Measurements from ENCODE around the gene TBCD. TPM values are rescaled to one million over a fixed set of nuclear protein-coding genes. Genes with fewer than 3 reads are reported as not detected.

Gene TBCD
- polyA plus RNA-seq, 3 donors = 54.0 to 58.6 (median 58.1) TPM

DNA sequence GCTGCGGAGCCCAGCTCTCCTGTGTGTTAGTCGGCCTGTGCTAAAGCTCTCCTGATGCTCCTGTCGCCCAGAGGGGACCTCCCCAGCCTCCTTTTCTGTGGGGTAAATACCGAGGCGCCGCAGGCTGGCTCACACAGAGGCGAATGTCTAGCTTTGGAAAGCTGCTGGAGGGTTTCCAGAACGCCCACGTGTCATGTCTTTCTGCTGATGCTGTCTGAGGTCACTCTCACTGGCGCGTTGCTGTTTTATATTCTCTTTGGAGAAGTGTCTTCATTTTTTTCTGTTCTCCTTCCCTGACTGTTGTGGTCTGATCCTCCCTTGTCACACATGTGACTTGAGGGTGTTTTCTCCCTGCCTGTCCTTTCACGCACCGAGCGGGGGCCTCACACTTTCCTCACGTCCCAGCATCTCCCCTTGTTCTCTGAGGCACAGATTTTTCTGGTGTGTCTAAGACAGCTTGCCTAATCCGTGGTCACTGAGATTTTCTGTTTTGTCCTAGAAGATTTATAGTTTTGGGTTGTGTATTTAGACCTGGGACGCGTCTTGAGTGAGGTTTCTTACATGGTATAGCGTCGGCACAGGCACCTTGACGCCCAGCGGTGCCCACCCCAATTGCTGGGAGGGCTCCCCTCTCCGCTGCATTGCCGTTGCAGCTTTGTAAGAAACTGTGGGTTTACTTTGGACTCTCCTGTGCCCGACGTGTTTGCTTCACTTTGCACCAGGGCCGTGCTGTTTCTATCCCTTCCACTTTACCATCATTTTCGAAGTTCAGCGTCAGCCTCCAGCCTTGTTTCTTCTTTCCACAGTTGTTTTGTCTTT lies 180.0 kb downstream of the TBCD start:
- DNase-seq (ENCODE audit: low read depth in 3 of 3, low spot score in 2 of 3) = no peak

DNA sequence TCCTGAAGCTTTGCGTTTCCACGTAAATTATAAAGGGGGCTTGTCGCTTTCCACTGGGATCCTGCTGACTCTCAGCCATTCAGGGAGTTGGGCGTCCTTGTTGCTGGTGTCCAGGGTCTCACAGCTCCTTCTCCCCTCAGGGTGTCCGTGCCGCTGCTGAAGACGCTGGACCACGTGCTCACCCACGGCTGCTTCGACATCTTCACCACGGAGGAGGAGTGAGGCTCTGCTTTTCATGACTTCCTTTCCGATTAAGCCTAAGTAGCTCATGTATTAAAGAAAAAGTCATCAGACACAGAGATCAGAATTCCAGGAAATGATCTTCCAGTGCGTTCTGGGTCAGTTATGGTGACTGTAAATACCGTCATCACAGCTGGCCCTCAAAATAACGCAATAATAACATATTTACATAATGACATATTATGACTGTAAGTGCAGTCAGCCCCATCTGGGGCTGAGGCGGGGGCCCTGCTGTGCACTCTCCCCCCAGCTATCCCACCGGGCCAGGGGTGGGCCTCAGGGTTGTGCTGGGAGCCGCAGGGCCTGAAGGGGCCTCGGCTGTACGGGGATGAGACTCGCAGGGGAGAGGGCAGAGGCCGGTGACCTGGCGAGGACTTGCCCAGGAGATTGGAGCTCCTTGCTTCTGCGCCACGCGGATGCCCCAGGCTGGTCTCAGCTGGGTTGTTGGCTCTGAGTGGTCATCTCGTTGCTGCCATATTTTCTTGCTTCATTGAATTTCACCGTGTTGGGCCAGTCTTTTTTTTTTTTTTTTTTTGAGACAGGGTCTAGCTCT lies 180.8 kb downstream of the TBCD start:
- DNase-seq (ENCODE audit: low read depth in 3 of 3, low spot score in 2 of 3) = no peak

DNA sequence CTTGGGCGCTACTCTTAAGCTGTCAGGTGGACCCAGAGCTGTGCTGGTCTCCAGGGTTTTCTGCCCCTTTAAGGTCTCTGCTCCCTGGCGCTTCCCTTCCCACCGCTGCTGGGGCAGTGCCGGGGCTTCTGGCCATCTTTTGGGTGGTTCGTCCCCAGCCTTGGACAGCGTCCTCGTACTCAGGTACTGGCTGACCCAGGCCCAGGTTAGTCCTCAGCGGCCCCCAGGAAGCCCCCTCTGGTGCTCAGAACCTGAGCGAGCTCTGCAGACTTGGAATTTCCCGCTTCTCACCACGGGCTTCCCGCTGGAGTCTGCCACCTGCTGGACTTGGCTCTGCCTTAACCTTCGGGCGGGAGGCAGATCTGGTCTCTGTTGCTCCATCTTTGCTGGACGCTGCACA lies 182.0 kb downstream of the TBCD start:
- no peak for DNase-seq (ENCODE audit: low read depth in 3 of 3, low spot score in 2 of 3)

DNA sequence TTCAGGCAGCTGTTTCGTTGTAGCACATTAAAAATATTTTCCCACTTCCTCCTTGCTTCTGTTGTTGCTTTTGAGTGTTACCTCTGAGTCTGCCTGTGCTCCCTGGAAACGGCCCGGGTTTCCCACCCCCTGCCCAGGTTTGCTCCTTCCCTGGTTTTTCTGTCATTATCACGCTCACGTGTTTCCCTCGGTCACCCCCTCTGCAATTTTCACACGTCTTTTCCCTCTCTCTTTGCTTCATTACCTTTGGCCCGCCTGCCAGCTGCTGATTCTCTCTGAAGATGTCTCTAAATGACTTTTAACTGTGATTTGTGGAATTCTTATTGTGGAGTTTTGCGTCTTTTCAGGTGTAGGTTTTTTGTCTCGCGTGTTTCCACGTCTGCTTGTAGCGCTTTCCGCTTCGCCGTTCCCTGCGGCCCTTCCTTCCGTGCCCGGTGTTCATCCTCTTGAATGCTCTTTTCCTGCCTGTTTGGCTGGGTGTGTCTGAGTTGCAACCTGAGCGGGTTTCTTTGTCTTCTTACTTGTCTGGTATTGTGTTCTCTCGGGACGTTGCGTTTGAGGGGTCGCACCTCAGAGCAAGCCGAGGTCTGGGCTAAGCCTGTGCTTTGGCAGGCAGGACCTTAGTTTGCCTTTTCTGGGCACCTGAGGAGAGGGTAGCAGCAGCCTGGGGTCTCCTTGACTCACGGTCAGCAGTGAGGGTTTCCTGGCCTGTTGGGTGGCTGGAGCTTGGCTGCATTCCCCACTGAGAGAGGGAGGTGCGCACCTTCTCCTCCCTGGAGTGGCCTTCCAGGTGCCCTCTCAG lies 184.3 kb downstream of the TBCD start:
- DNase-seq (ENCODE audit: low read depth in 3 of 3, low spot score in 2 of 3) = no peak

DNA sequence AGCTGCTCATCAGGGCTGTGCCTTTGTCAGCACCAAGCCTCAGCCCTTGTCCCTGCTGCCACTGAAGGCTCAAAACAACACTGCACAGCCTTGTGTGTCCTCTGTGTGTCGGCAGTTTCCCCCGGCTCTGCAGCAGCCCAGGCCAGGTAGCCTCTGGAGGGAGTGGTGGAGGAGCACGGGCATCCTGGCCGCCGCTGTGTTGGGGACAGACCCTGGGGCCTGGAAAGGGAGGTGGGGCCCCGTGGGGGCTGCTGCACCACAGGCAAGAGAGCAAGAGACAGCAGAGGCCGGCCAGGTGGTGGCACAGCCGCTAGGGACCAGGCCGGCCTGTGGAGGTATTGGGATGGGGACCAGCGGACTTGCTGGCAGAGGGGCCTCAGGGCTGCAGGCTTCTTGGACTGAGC lies 184.9 kb downstream of the TBCD start:
- no peak for DNase-seq (ENCODE audit: low read depth in 3 of 3, low spot score in 2 of 3)

DNA sequence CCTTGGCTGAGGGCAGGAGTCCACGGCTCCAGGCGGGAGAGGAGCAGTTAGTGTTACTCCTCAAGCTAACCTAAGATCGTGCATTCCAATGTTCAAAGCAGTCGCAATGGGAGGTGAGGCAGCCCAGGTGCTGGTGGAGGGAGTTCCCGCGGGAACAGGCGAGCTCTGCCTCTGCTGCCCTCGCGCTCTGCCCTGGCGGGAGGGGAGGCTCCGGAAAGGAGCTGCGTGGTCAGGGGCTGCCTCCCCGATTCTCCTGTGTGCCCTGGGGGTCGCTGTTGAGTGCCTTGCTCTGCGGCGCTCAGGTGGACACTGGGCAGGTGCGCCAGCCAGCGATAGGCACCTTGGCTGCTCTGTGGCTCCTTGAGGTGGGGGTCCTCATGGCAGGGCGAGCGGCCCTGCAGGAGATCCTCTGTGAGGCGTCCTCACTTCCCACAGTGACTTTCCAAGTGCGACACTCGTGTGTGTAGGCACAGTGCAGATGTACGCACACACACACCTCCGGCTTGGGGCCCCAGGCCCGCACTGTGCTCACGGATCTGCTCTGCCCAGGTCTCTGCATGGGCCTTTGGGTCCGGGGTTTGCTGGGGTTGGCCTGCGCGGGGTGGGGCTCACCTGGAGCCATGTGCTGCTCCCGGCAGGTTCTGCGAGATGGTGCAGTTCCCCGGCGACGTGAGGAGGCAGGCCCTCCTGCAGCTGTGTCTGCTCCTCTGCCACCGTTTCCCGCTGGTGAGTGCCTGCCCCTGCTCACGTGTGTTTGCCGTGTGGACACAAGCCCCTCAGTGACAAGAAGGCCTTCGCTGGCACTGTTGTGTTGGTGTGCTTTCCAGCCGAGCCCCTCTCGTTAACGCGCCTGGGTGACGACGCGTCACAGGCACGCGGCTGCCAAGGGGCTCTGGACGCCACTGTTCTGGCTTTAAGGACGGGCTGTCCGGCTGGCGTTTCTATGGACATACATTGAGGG lies 185.8 kb downstream of the TBCD start:
- DNase-seq (ENCODE audit: low read depth in 3 of 3, low spot score in 2 of 3) = no peak

DNA sequence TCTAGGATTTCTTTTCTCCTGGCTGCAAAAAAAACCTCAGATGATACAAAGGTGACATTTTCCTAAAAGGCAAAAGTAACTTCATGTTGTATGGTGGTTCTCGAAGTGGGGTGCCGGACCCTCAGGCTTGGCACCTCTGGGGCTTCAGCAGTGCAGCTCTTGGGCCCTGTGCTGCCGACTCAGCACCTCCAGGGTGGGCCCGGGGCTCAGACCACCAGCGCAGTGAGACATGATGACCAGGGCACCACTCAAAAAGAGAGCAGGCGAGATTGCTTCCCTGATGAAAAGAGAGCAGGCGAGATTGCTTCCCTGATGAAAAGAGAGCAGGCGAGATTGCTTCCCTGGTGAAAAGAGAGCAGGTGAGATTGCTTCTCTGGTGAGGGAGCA lies 186.6 kb downstream of the TBCD start:
- DNase-seq (ENCODE audit: low read depth in 3 of 3, low spot score in 2 of 3) = no peak

DNA sequence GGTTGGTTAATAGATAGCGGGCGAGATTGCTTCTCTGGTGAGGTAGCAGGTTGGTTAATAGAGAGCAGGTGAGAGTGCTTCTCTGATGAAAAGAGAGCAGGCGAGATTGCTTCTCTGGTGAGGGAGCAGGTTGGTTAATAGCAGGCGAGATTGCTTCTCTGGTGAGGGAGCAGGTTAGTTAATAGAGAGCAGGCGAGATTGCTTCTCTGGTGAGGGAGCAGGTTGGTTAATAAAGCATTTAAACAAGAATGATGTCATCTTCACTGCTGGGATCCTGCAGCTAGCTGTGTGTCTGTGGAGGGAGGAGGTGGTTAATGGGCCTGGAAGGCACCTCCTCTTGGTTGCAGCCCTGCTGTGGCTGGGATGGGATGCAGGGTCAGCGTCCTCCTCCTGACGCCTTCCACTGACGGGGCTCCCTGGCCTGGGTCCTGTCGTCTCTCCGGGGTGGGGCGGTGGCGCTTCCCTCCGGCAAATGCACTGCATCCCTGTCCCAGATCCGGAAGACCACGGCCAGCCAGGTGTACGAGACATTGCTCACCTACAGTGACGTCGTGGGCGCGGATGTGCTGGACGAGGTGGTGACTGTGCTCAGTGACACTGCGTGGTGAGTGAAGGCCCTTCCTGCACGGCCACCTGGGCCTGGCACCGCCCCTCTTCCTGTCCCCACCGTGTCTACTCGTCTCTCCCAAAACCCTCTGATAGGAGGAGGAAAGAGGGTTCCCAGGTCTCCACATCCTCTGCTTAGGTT lies 187.2 kb downstream of the TBCD start:
- no peak for DNase-seq (ENCODE audit: low read depth in 3 of 3, low spot score in 2 of 3)

DNA sequence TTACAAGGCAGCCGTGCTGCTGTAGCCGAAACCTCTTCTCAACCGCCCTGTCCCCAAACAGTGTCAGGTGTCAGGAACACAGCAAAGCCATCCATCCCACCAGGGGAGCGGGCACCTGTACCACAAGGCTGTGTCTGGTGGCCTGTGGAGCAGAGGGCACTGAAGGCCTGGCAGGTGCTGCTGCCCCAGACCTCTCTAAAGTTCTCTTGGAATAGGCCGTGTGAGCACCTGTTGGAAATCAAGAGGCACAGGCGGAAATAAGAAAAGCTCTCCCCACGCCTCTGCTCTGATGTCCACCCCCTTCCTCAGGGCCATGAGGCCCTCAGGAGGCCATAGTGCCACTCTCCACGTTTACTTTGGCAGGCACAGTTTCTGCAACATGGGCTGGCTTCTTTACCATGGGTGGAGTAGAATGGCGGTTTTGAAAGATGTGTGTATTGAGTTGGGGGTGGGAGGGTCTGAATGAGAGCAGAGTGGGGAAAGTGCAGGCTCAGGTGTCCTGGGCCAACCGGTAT lies 187.8 kb downstream of the TBCD start:
- no peak for DNase-seq (ENCODE audit: low read depth in 3 of 3, low spot score in 2 of 3)

DNA sequence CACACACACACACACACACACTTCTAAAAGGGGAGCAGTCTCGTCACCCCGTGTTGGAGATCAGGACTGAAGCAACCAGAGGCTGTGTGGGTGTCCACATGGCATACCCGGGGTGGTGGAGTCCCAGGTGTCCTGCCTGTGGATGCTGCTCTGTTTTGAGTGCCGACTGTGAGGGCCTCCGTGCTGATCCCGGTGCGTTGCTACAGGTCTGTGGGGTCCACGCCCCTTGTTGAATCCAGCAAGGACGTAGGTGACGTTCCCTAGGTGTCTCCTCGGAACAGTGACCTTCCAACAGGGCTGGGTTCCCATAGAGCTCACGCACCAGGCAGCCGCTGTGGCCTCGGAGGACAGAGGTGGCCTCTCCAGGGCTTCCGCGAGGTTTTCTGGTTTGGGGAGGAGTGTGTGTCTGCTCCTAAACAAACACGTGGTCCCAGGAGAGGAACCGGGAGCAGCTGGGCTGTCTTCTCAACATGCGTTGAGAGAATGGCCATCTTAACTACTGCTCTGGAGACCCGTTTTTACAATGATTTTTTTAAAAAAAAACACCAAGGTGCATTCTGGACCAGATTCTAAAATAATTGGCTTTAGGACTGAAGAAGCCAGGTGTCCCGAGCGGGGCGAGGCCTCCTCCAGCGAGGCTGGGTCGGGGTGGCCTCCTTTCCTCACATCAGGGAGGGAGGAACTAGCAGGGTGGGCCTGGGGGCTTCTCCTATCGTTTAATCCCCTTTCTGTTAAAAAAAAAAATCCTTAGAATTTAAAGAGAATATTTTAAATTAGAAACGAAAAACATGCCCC lies 188.6 kb downstream of the TBCD start:
- no peak for DNase-seq (ENCODE audit: low read depth in 3 of 3, low spot score in 2 of 3)

DNA sequence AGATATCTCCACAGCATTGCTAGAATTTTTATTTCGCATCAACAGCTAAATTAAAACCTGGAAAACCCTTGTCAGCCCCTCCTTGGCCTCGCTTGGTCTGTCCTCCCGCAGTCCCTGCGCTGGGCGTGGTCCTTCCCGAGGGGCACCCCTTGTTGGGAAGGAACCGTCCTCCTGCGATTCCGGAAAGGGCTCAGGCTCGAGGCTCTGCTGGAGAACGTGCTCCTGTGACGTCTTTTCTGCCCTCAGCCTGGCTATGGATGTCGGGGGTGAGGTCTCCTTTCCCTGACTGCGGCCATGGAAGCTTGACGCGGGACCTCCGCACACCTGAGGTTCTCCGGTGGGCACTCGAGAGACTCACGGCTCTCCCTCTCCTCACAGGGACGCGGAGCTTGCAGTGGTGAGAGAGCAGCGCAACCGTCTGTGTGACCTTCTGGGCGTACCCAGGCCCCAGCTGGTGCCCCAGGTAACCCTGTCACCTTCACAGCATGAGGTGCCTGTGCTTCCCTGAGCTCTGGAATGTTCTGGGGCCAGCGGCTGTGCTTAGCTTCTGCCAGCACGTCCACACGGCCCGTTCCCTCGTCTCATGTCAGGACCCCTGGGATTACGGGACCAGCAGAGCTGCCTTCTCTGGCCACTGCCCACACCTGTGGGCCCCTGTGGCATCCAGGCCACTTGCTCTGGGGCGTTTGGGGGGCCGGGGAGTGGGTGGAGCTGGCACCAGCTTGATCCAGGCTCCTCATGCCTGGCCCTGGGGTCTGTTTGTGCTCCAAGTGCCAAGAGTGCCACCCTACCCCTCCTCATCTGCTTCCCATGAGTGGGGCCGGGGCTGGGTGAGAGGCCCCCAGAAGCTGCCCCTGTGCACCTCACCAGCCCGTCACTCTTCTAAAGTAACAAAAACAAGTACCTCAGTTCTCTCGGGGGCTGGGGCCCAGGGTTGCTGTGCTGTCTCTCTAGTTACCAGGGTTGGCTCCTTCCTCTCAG lies 189.4 kb downstream of the TBCD start:
- DNase-seq (ENCODE audit: low read depth in 3 of 3, low spot score in 2 of 3) = no peak

DNA sequence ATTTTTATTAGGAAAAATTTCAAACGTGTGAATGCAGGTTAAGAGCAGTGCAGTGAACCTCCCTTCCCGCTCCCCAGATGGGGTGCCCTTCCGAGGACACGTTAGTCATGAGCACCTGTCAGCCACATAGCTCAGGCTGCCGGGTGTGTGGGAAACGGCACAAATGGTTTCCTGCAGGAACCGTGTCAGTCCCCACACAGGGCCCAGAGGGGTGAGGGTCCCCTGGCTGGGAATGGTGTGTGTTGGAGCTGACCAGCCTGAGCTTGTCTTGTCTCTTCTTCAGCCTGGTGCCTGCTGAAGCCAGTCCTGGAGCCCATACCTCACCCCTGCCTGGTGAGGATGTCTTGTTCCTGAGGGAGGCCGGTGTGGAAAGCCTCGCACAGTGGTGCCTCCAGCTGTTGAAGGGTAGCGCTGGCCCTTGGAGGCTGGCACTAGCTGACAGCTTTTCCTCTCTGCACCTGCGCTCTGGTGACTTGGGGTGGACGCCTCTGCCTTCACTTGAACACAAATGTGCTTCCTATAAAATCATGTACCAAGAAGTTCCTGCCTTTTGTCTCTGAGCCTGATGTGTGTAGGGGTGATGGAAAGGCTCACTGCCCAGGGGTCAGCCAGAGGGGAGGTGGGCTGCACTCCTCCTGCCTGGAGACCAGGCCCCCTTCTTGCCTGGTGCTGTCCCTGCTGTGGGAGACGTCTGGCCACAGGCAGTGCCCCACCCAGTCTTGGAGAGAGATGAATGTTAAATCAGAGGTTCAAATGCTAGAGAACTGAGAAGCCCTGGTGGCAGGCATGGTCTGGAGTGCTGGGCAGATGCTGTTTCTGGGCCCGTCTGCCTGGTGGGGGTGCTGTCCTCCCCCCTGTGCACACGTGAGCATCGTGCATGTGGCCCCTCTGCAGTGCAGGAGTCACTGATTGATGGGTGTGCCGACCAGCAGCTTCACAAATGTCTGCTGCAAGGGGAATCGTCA lies 190.6 kb downstream of the TBCD start:
- no peak for DNase-seq (ENCODE audit: low read depth in 3 of 3, low spot score in 2 of 3)

DNA sequence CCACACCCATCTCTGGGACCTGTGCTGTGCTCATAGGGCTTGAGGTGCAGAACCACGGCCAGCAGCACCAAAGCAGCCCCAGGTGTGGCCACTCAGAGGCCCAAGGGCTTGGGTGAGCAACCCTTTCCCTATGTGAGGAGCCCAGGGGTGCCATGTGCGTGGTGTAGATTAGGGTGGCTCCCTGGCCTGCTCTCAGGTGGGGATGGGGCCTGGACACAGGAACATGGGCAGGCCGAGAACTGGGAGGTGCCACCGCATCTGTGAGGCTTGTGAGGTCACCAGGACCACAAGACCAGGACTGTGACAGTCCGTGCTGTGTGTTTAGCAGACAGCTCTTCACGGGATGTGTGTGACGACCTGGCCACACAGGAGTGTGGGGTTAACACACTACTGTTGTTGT lies 191.5 kb downstream of the TBCD start:
- no peak for DNase-seq (ENCODE audit: low read depth in 3 of 3, low spot score in 2 of 3)

DNA sequence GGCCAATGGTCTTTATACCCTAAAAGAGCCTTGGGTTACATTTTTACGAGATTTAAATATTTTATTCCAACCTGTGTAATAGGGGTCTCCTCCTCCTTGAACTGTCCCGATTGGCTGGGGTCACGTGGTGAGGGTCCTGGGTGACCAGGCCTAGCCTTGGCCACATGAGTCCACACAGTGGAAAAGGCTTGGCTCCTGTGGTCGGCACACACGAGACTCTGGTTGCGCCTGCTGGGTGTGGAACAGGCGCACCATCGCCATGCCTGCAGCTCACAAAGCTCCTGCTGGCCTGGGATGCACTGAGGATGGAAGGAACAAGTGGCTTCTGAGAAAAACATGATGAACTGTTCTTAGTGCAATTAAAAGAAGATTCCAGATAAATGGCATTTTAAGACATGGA lies 191.9 kb downstream of the TBCD start:
- DNase-seq (ENCODE audit: low read depth in 3 of 3, low spot score in 2 of 3) = no peak

DNA sequence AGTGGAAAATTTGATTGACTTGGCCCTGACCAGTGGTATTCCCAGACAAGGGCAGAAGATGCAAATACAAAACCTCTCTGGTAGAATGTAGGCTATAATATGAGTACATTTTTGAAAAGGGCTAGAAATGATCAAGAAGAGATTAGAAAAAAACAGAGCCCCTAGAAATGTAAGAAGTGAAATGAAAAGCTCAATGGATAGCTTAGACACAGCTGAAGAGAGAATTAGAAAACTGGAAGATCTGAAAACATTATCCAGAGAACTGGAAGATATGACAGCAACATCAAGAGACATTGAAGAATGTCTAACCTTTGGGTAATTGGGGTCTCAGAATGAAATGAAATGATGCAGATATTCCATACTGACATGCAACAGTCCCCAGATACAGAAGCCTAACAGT lies 193.1 kb downstream of the TBCD start:
- DNase-seq (ENCODE audit: low read depth in 3 of 3, low spot score in 2 of 3) = no peak

DNA sequence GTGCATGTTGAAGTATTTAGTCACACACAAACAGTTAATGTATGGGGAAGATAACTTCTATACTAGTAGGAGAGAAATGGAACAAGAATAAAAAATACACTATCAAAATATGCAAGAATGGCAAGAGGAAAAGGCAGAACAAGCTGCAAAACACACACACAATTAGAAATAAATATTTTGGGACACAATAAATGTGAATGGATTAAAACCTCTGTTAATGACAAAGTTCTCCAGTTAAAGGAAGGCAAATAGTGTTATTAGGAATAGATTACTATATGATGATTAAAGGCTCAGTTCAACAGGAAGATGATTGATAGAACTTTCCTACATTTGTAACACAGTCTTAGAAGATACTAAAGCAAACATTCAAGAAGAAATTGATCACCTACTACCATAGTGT lies 194.2 kb downstream of the TBCD start:
- DNase-seq (ENCODE audit: low read depth in 3 of 3, low spot score in 2 of 3) = no peak

Data from right renal cortex interstitium (tissue), 3 donors.